HG02870 (cell line): ENCODE measurements around the gene SH3BP4.

Experiments used
- ATAC-seq: cut with Tn5 transposase; IDR thresholded peaks from one replicate; pipeline ENCODE4 v1.9.1; 2021; ENCODE audit warnings: mild to moderate bottlenecking, moderate library complexity; ENCODE audit not compliant: unreplicated experiment

Gene SH3BP4

DNA sequence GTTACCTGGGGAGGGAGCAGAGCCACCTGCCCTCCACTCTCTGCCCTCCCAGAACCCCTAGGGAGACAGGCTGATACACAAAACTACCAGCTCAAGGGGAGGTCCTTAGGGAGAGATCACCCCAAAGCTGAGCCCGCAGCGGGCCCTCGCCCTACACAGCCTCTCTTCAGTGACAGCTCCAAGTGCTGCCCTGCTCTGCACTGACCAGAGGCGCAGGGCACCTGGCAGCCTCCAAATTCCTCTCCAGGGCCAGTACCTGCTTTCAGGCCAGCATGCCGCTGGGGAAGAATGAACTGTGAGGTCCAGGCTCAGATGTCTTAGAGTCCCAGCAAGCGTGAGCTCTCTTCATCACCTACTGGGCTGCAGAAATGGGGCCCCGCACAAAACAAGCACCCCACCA lies 11.3 kb upstream of the SH3BP4 start:
- ATAC-seq = no peak

DNA sequence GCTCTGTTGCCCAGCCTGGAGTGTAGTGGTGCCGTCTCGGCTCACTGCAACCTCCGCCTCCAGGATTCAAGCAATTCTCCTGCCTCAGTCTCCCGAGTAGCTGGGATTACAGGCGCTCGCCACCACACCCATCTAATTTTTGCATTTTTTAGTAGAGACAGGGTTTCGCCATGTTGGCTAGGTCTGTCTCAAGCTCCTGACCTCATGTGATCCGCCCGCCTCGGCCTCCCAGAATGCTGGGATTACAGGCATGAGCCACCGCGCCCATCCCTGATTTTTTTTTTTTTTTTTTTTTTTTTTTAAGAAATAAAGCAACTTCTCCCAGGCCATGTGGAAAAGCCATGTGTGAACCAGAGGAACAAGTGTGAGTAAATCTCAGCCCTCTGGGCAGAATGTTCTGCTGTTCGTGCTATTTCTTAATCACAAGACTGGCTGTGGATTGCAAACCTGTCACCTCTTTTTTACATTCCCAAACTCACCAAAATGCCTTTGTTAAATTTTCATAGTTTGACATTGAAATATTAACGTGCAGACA lies 6.4 kb upstream of the SH3BP4 start:
- ATAC-seq = no peak

- no peak for ATAC-seq
These were observed 4.3 kb upstream of the SH3BP4 start for GRCh38 chr2:234947556-234947955.

DNA sequence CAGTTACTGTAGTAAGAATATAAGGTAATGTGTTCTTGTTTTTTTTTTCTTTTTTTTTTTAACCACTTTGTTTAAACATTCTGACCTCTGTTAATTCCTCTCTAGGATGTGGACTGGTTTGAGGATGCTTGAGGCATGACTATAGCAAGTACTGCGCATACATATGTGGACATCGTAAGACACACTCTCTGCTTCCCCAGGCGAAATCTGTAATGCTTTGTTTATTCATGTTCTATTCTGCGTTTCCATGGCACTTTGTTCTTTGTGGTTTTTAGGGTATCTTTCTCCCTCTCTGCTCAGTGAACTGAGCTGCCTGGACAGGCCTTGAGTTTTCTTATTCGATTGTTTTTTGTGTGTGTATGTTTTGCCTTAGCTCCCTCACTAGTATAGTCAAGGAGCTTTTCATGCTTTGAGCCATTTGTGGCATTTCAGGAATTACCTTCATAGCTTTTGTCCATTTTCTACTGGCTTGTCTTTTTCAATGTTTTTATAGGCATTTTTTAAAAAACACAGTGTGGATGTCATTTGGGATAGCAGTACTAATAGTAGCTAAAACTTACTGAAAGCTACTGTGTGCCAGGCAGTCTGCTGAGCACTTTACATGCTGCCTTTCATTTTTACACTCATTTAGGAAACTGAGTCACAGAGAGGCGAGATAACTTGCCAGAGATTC lies 1.9 kb upstream of the SH3BP4 start:
- ATAC-seq = no peak

DNA sequence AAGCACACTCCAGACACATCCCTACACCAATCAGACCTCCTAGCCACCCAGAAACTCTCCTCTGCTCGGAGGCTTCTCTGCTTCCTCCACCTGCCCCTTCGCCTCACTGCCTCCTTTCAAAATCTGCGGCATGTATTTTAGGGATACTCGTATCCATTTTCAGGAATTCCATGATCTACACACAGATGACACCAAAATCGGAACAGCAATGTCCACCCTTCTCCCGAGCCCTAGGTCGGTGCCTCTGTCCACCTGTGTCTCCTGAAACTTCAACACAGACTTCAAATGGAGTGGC lies 1.4 kb upstream of the SH3BP4 start:
- ATAC-seq = no peak

GRCh38 chr2:234950730-234951663 lies 820 bp upstream of the SH3BP4 start:
- ATAC-seq = no peak

GRCh38 chr2:234952270-234953115 lies 676 bp downstream of the SH3BP4 start:
- no peak for ATAC-seq

- ATAC-seq = no peak
These were observed 1.6 kb downstream of the SH3BP4 start for GRCh38 chr2:234953116-234954031.

GRCh38 chr2:234954551-234954992 lies 2.8 kb downstream of the SH3BP4 start:
- no peak for ATAC-seq

GRCh38 chr2:234955091-234955591 lies 3.3 kb downstream of the SH3BP4 start:
- no peak for ATAC-seq

GRCh38 chr2:234955971-234956509 lies 4.2 kb downstream of the SH3BP4 start:
- no peak for ATAC-seq

DNA sequence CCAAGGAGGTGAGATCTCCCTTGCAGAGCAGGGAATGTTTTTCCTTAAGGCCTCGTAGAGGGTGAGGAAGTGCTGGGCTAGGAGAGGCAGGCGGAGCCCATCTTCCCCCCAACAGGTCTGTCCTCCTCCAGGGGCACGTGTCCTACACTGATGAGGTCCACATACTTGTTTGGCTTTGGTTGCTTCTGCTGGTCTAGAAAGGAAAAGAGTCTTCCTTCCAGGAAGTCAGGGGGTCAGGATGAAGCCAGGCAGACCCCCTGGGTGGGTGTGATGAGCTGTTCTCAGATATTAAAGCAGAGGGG lies 6.0 kb downstream of the SH3BP4 start:
- no peak for ATAC-seq

GRCh38 chr2:234958311-234958710 lies 6.5 kb downstream of the SH3BP4 start:
- ATAC-seq = no peak

GRCh38 chr2:234958746-234959395 lies 7.1 kb downstream of the SH3BP4 start:
- ATAC-seq = no peak

- no peak for ATAC-seq
These were observed 8.6 kb downstream of the SH3BP4 start for GRCh38 chr2:234960175-234961088.

- ATAC-seq = no peak
These were observed 10.0 kb downstream of the SH3BP4 start for GRCh38 chr2:234961784-234962183.

GRCh38 chr2:234963773-234964615 lies 12.2 kb downstream of the SH3BP4 start:
- ATAC-seq = no peak
